CMK (cell line): Measurements from ENCODE around the gene SRC.

ENCODE experiments used
- DNase-seq: peaks from one replicate; pipeline ENCODE4 v3.0.0-alpha.2; 2010; ENCODE audit warnings: low read depth

The SRC gene

GRCh38 chr20:37396416-37397075 is 50.6 kb downstream of the SRC start:
- DNase-seq, result no peak

GRCh38 chr20:37397076-37397953 is 51.4 kb downstream of the SRC start:
- no peak for DNase-seq

GRCh38 chr20:37397954-37398749 is 52.2 kb downstream of the SRC start:
- DNase-seq, result no peak

- no peak for DNase-seq
These were observed 53.0 kb downstream of the SRC start for GRCh38 chr20:37398750-37399621.

GRCh38 chr20:37401282-37401929 is 55.5 kb downstream of the SRC start:
- DNase-seq, result no peak

- no peak for DNase-seq
These were observed 56.2 kb downstream of the SRC start for GRCh38 chr20:37401930-37402675.

- DNase-seq, result no peak
These were observed 57.4 kb downstream of the SRC start for GRCh38 chr20:37403107-37404033.

GRCh38 chr20:37404461-37404890 is 58.5 kb downstream of the SRC start:
- no peak for DNase-seq

GRCh38 chr20:37405351-37405897 is 59.5 kb downstream of the SRC start:
- DNase-seq, result no peak

- no peak for DNase-seq
These were observed 60.4 kb downstream of the SRC start for GRCh38 chr20:37406010-37406998.

GRCh38 chr20:37407019-37407566 is 61.2 kb downstream of the SRC start:
- no peak for DNase-seq

GRCh38 chr20:37407573-37408002 is 61.6 kb downstream of the SRC start:
- no peak for DNase-seq

- no peak for DNase-seq
These were observed 62.6 kb downstream of the SRC start for GRCh38 chr20:37408302-37409193.

GRCh38 chr20:37411408-37412219 is 65.7 kb downstream of the SRC start:
- no peak for DNase-seq

GRCh38 chr20:37413023-37413334 is 67.0 kb downstream of the SRC start:
- no peak for DNase-seq

- no peak for DNase-seq
These were observed 67.4 kb downstream of the SRC start for GRCh38 chr20:37413379-37413778.
